Glomerular endothelial cell (primary cell): ENCODE results near the gene ADAM11. TPM values are rescaled to one million over a fixed set of nuclear protein-coding genes. Genes with fewer than 3 reads are reported as not detected.

Source experiments
- DNase-seq: peaks from one replicate; pipeline ENCODE4 v3.0.0-alpha.2; 2011; ENCODE audit warnings: low read depth, low spot score; ENCODE audit errors: extremely low read depth
- total RNA-seq: library from RNA; depleted of rRNA; stranded (reverse); fragments of >200 nt; gene quantifications from 2 replicates; pipeline ENCODE4 v1.2.3, GENCODE V29; 2015

Gene ADAM11
- total RNA-seq, 1 donor from 2014 or later: 0.23 TPM

- no peak for DNase-seq
Observed at GRCh38 chr17:44829523-44830358, 71.0 kb downstream of the ADAM11 start, which contains the start of gene GJC1. GJC1 (minus strand) TSS chr17:44830287; CDS start chr17:44805817, 24,470 bp downstream.

- DNase-seq: no peak
Observed at GRCh38 chr17:44830359-44831288, 71.8 kb downstream of the ADAM11 start.

- DNase-seq: no peak
Observed at GRCh38 chr17:44831371-44831770, 72.6 kb downstream of the ADAM11 start.

Other genes with a start within 250 kb of the ADAM11 start
- 2.8 and 4.5 TPM in 2 replicates for gene FZD2, start 201.5 kb upstream of the ADAM11 start, total RNA-seq
- gene MEIOC, start 102.5 kb upstream of the ADAM11 start, total RNA-seq: 0.35 TPM in 1 of 2 replicates, not detected in the other
- gene CCDC43, start 69.2 kb upstream of the ADAM11 start, total RNA-seq: 15.5 and 20.3 TPM in 2 replicates
- 4.9 and 6.6 TPM in 2 replicates for gene DBF4B, start 50.3 kb upstream of the ADAM11 start, total RNA-seq
- gene GJC1, start 71.3 kb downstream of the ADAM11 start, total RNA-seq: 20.8 and 22.7 TPM in 2 replicates
- not detected in 2 replicates for gene HIGD1B, start 88.9 kb downstream of the ADAM11 start, total RNA-seq
- 71.1 and 98.6 TPM in 2 replicates for gene EFTUD2, start 140.5 kb downstream of the ADAM11 start, total RNA-seq
- gene GFAP, start 156.5 kb downstream of the ADAM11 start, total RNA-seq: not detected in 2 replicates
- gene KIF18B, start 188.8 kb downstream of the ADAM11 start, total RNA-seq: 4.7 and 6.8 TPM in 2 replicates
- 0.47 TPM in 1 of 2 replicates, not detected in the other for gene C1QL1, start 209.3 kb downstream of the ADAM11 start, total RNA-seq